Osteoblast (primary cell): ENCODE measurements around the gene JPH4. TPM values are rescaled to one million over a fixed set of nuclear protein-coding genes. Genes with fewer than 3 reads are reported as not detected.
A peak's percentile ranks its signal among the peaks of the same experiment; 100 is the strongest.

Experiments used
- DNase-seq: peaks from one replicate; pipeline ENCODE4 v3.0.0; 2011; ENCODE audit warnings: low spot score, mixed read lengths; ENCODE audit not compliant: insufficient read length; ENCODE audit errors: missing footprints
- H2AFZ ChIP-seq: 2 replicates; pipeline ENCODE4 v1.6.0; 2011; ENCODE audit warnings: mild to moderate bottlenecking, low read length
- H3K27ac ChIP-seq: 2 replicates; pipeline ENCODE4 v1.5.1; 2011; ENCODE audit warnings: mild to moderate bottlenecking, low read depth, low read length, moderate library complexity
- H3K27me3 ChIP-seq: 2 replicates; pipeline ENCODE4 v1.6.0; 2012; ENCODE audit warnings: mild to moderate bottlenecking, control low read depth, inconsistent platforms, low read length, moderate library complexity; ENCODE audit not compliant: insufficient read depth
- H3K36me3 ChIP-seq: 2 replicates; pipeline ENCODE4 v1.5.1; 2011; ENCODE audit warnings: mild to moderate bottlenecking, low read length, control low read depth, moderate library complexity; ENCODE audit not compliant: insufficient read depth
- H3K4me1 ChIP-seq: 2 replicates; pipeline ENCODE4 v1.5.1; 2011; ENCODE audit warnings: mild to moderate bottlenecking, low read length, control low read depth, moderate library complexity; ENCODE audit not compliant: insufficient read depth
- H3K4me2 ChIP-seq: 2 replicates; pipeline ENCODE4 v1.6.0; 2011; ENCODE audit warnings: mild to moderate bottlenecking, low read length; ENCODE audit not compliant: insufficient read depth
- H3K4me3 ChIP-seq: fragments of 200-600 bp; sonication (generic); 3 replicates; pipeline ENCODE4 v1.5.1; 2012; ENCODE audit warnings: mild to moderate bottlenecking, low read length, inconsistent platforms; ENCODE audit not compliant: insufficient read depth
- H3K79me2 ChIP-seq: 2 replicates; pipeline ENCODE4 v1.6.0; 2012; ENCODE audit warnings: mild to moderate bottlenecking, low read length, control low read depth, inconsistent platforms; ENCODE audit not compliant: insufficient read depth
- H3K9me3 ChIP-seq: 2 replicates; pipeline ENCODE4 v1.5.1; 2011; ENCODE audit warnings: low read depth, low read length, control low read depth
- H4K20me1 ChIP-seq: 2 replicates; pipeline ENCODE4 v1.6.0; 2012; ENCODE audit warnings: mild to moderate bottlenecking, low read length, control low read depth; ENCODE audit not compliant: insufficient read depth
- CTCF ChIP-seq: IDR thresholded peaks from 2 replicates; pipeline ENCODE4 v1.5.1; 2011; ENCODE audit warnings: mild to moderate bottlenecking, low read depth, low read length, moderate library complexity; ENCODE audit errors: extremely low read depth
- total RNA-seq: library from RNA; depleted of rRNA; stranded (reverse); fragments of >200 nt; gene quantifications from 2 replicates; pipeline ENCODE4 v1.2.3, GENCODE V29; 2012

The JPH4 gene
- total RNA-seq, 1 donor: not detected

GRCh38 chr14:23556700-23557440 is 21.7 kb downstream of the JPH4 start:
- peak; percentile 50 for DNase-seq
- no peaks in the 10 kb centered on the region for H3K27me3 ChIP-seq

GRCh38 chr14:23555882-23556699 is 22.5 kb downstream of the JPH4 start, which contains the start of gene THTPA:
THTPA (plus strand) TSS chr14:23556271; CDS start chr14:23556758, 487 bp downstream.
- Histone ChIP-seq H3K4me3 (peak within 1 kb of the TSS; percentile 87), H4K20me1 (peaks cover 15% of the 10 kb centered on the region), H3K36me3 (peaks cover 20% of the 10 kb centered on the region), H3K4me2 (peak within 1 kb of the TSS; percentile 91), H3K27me3 (no peaks in the 10 kb centered on the region), H3K9me3 (no peaks in the 10 kb centered on the region), H3K4me1 (peaks cover 25% of the 10 kb centered on the region), H3K27ac (peak within 1 kb of the TSS; percentile 84), H2AFZ (peak within 1 kb of the TSS; percentile 89), H3K79me2 (peaks cover 24% of the 10 kb centered on the region)
- peak; percentile 99 for DNase-seq
- TF ChIP-seq CTCF: no peak

More at GRCh38 chr14:23556700-23557440, 21.7 kb downstream of the JPH4 start:
- Histone ChIP-seq H3K36me3 (peaks cover 20% of the 10 kb centered on the region), H3K4me3 (peak overlapping the region; percentile 87), H3K79me2 (peaks cover 24% of the 10 kb centered on the region), H4K20me1 (peaks cover 15% of the 10 kb centered on the region), H2AFZ (peak overlapping the region; percentile 89), H3K4me2 (peak overlapping the region; percentile 91), H3K4me1 (peaks cover 19% of the 10 kb centered on the region), H3K9me3 (no peaks in the 10 kb centered on the region), H3K27ac (peak overlapping the region; percentile 84)
- no peak for TF ChIP-seq CTCF

- Histone ChIP-seq H3K27ac (peak overlapping the region; percentile 84), H4K20me1 (peaks cover 15% of the 10 kb centered on the region), H3K4me3 (peak overlapping the region; percentile 87), H3K4me2 (peak overlapping the region; percentile 91), H3K9me3 (no peaks in the 10 kb centered on the region), H3K79me2 (peaks cover 24% of the 10 kb centered on the region), H3K4me1 (peaks cover 25% of the 10 kb centered on the region), H3K27me3 (no peaks in the 10 kb centered on the region), H3K36me3 (peaks cover 20% of the 10 kb centered on the region), H2AFZ (peak overlapping the region; percentile 89)
- no peak for TF ChIP-seq CTCF
- DNase-seq: no peak
Observed at GRCh38 chr14:23555533-23555881, 23.1 kb downstream of the JPH4 start.
